PFSK-1 (cell line): ENCODE data around the gene ZDHHC20.

Experiments
- FOXP2 ChIP-seq: optimal IDR thresholded peaks from 2 replicates; pipeline ENCODE3; 2011; ENCODE audit warnings: borderline replicate concordance, control low read depth, inconsistent platforms; ENCODE audit not compliant: insufficient read depth; ENCODE audit errors: extremely low read length, extremely low read depth
- POLR2AphosphoS5 ChIP-seq: IDR thresholded peaks from 2 replicates; pipeline ENCODE4 v1.6.1; 2012; ENCODE audit warnings: low read depth, mild to moderate bottlenecking, control low read depth, low read length, moderate library complexity
- REST ChIP-seq, 2 experiments: IDR thresholded peaks; 2 replicates each; pipeline versions ENCODE4 v1.6.1 to v1.8.0; 2011 to 2012; ENCODE audit warnings: low read depth in 2 of 2, low read length in 2 of 2, control low read depth in 1 of 2, inconsistent platforms in 1 of 2, mild to moderate bottlenecking in 1 of 2, moderate library complexity in 1 of 2; ENCODE audit not compliant: insufficient read depth in 1 of 2
- SIN3A ChIP-seq: IDR thresholded peaks from 2 replicates; pipeline ENCODE4 v1.6.1; 2012; ENCODE audit warnings: mild to moderate bottlenecking, low read length, moderate library complexity, borderline replicate concordance; ENCODE audit not compliant: insufficient read depth
- TAF1 ChIP-seq: IDR thresholded peaks from 2 replicates; pipeline ENCODE4 v1.6.1; 2012; ENCODE audit warnings: low read length, control low read depth, borderline replicate concordance; ENCODE audit not compliant: insufficient read depth

ZDHHC20 gene

GRCh38 chr13:21338156-21338555 lies 120.9 kb downstream of the ZDHHC20 start:
- TF ChIP-seq SIN3A (no peak), REST (IDR thresholded peaks at IDR 0.05; ENCODE audit: insufficient read depth in 1 of 2, low read depth in 2 of 2, low read length in 2 of 2) (no peak), FOXP2 (no peak), POLR2AphosphoS5 (no peak), TAF1 (no peak)

DNA sequence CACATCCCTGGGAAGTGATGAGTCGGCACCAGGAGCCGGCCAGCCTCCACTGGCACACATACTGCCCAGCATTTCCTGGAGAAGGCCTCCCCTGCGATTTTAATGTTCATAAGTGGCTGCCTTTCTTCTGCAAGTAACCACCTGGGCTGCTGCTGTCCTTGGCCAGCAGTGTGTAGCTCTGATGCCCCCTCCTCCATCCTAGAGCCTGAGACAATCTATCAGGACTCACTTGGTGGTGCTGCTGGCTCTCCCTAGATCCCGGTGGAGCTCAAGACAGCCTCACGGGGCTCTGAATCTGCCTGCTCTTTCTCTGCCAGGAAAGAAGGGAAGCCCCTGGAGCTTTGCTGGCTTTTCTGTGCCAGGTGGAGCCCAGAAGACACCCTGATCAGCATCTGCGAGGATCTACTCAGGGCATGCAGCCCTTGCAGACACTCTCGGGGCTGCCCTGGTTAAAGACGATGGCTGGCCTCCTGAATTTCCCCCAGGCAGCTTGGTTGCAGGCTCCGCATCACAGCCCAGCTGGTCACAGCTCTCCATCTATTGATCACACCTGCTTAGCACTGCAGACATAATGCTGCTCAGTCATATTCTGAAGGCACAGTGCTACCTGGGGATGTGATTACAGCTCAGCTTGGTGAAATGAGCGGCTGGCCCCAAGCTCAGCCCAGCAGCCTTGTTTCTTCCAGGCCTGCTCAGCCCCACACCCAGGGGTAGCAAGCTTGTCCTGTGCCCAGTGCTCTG lies 122.3 kb downstream of the ZDHHC20 start:
- TF ChIP-seq SIN3A = no peak
- no peak for TF ChIP-seq TAF1
- no peak for TF ChIP-seq REST (IDR thresholded peaks at IDR 0.05; ENCODE audit: insufficient read depth in 1 of 2, low read depth in 2 of 2, low read length in 2 of 2)
- TF ChIP-seq FOXP2 = no peak
- no peak for TF ChIP-seq POLR2AphosphoS5

- no peak for TF ChIP-seq SIN3A
- no peak for TF ChIP-seq FOXP2
- TF ChIP-seq TAF1 = no peak
- TF ChIP-seq REST (IDR thresholded peaks at IDR 0.05; ENCODE audit: insufficient read depth in 1 of 2, low read depth in 2 of 2, low read length in 2 of 2) = no peak
- TF ChIP-seq POLR2AphosphoS5 = no peak
Measured at GRCh38 chr13:21333186-21333585, 125.9 kb downstream of the ZDHHC20 start.

DNA sequence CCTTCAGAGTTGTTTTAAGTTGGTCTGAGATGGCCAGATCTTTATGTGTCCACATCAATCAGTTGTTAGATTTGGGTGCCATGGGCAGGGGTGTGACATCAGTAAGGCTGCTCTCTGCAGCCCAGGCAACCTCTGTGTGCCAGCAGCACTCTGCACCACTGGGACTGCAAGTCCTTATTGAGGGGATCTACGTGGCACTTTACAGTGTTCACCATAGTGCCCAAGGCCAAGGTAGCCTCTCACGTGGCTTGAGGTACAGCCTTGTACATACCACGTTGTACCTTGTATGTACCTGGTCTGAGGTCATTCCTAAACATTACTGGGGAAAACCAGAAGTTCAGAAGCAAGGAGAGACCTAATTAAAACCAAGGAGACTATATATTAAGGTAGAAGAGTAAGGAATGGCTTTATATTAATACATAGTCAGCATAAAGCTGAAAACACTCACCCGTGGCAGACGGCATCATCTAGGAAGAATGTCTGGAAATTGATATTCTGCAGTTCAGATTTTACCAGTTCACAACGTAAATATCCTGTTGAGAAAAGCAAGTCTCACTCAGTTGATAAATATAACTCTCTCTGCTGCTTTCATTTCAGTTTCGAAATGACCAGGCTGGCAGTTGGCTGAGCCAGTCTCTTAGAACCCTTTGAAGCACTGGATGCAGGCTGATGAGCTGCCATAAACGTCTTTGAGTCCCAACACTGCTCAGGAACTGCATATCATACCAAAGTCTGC lies 128.8 kb downstream of the ZDHHC20 start:
- no peak for TF ChIP-seq FOXP2
- TF ChIP-seq POLR2AphosphoS5 = no peak
- no peak for TF ChIP-seq SIN3A
- no peak for TF ChIP-seq REST (IDR thresholded peaks at IDR 0.05; ENCODE audit: insufficient read depth in 1 of 2, low read depth in 2 of 2, low read length in 2 of 2)
- TF ChIP-seq TAF1 = no peak
